B cell (primary cell): Measurements from ENCODE around the gene PIP4P1. TPM values are rescaled to one million over a fixed set of nuclear protein-coding genes. Genes with fewer than 3 reads are reported as not detected.

Experiments
- ATAC-seq: fragments of 200-7000 bp; cut with Tn5 transposase; one replicate; pipeline ENCODE4 v1.10.0; 2021; ENCODE audit warnings: low read depth, mild to moderate bottlenecking, moderate number of reproducible peaks, moderate library complexity
- CTCF ChIA-PET: fragments of 350-600 bp; sonication (Branson Sonifier 250); formaldehyde crosslinking; loops from one replicate; lab custom pipeline; 2021; ENCODE audit warnings: antibody characterized with exemption, inconsistent platforms; lab: Charles Lee
- POLR2A ChIA-PET: fragments of 350-600 bp; sonication (Branson Sonifier 250); formaldehyde crosslinking; loops from one replicate; lab custom pipeline; 2021; ENCODE audit warnings: antibody characterized with exemption; lab: Charles Lee
- DNase-seq: peaks from one replicate; pipeline ENCODE4 v3.0.0; 2013
- H2AFZ ChIP-seq: 2 replicates; pipeline ENCODE4 v1.6.1; 2012; ENCODE audit warnings: mild to moderate bottlenecking, low read depth, low read length; ENCODE audit not compliant: insufficient read depth, poor library complexity, severe bottlenecking
- H3K27ac ChIP-seq, 2 donors: 1 replicate in 1 of 2; 2 replicates in 1 of 2; pipeline ENCODE4 v1.5.1; 2012 to 2013; ENCODE audit warnings: low read length in 2 of 2, mild to moderate bottlenecking in 2 of 2, moderate library complexity in 1 of 2
- H3K27me3 ChIP-seq, 4 experiments: fragments of 200-600 bp in 1 of 4; sonication (generic) in 1 of 4; replicated peaks in 1 of 4; 1 replicate in 2 of 4; 2 replicates in 2 of 4; pipeline versions ENCODE4 v1.6.1 to v1.7.0; 2013 to 2016; ENCODE audit warnings: low read length in 3 of 4, mild to moderate bottlenecking in 2 of 4, mixed read lengths in 1 of 4, moderate library complexity in 1 of 4; ENCODE audit not compliant: insufficient read depth in 4 of 4, control insufficient read depth in 3 of 4; ENCODE audit errors: control extremely low read depth in 1 of 4
- H3K36me3 ChIP-seq, 2 experiments: replicated peaks in 1 of 2; 1 replicate in 1 of 2; 2 replicates in 1 of 2; pipeline versions ENCODE4 v1.6.1 to v1.7.1; 2013; ENCODE audit warnings: low read length in 1 of 2; ENCODE audit not compliant: insufficient read depth in 2 of 2, control insufficient read depth in 1 of 2; ENCODE audit errors: control extremely low read depth in 1 of 2, extremely low read depth in 1 of 2
- H3K4me1 ChIP-seq, 2 donors: fragments of 200-600 bp in 1 of 2; sonication (generic) in 1 of 2; 1 replicate in 1 of 2; 2 replicates in 1 of 2; pipeline versions ENCODE4 v1.5.1 to v1.6.1; 2013 to 2017; ENCODE audit warnings: low read length in 2 of 2; ENCODE audit not compliant: control insufficient read depth in 2 of 2, insufficient read depth in 2 of 2
- H3K4me2 ChIP-seq: replicated peaks from 2 replicates; pipeline ENCODE3; 2012; ENCODE audit warnings: mild to moderate bottlenecking, low read depth, low read length; ENCODE audit not compliant: poor library complexity, severe bottlenecking
- H3K4me3 ChIP-seq, 5 experiments: fragments of 200-600 bp in 1 of 5; sonication (generic) in 1 of 5; 1 replicate in 3 of 5; 2 replicates in 2 of 5; pipeline versions ENCODE4 v1.5.1 to v1.7.0; 2011 to 2016; ENCODE audit warnings: low read length in 4 of 5, mild to moderate bottlenecking in 4 of 5, low read depth in 2 of 5, control low read depth in 1 of 5, moderate library complexity in 1 of 5; ENCODE audit not compliant: insufficient read depth in 1 of 5; ENCODE audit errors: control extremely low read depth in 1 of 5, extremely low read depth in 1 of 5
- H3K79me2 ChIP-seq: fragments of 200-600 bp; sonication (generic); one replicate; pipeline ENCODE4 v1.6.0; 2016; ENCODE audit warnings: low read length; ENCODE audit not compliant: control insufficient read depth, insufficient read depth
- H3K9ac ChIP-seq: fragments of 200-600 bp; sonication (generic); 2 replicates; pipeline ENCODE4 v1.6.1; 2017; ENCODE audit warnings: mild to moderate bottlenecking, low read length, moderate library complexity
- H3K9me3 ChIP-seq, 3 donors: one replicate each; pipeline versions ENCODE4 v1.6.1 to v1.7.1; 2013; ENCODE audit warnings: low read length in 2 of 3; ENCODE audit not compliant: control insufficient read depth in 2 of 3, insufficient read depth in 1 of 3; ENCODE audit errors: control extremely low read depth in 1 of 3
- H4K20me1 ChIP-seq: 2 replicates; pipeline ENCODE4 v1.6.0; 2012; ENCODE audit warnings: mild to moderate bottlenecking, low read length; ENCODE audit not compliant: insufficient read depth, control insufficient read depth, poor library complexity, severe bottlenecking
- H3K27ac Mint-ChIP-seq: one replicate; pipeline ENCODE4 v1.8.0; 2021; ENCODE audit warnings: mixed read lengths
- H3K27me3 Mint-ChIP-seq: one replicate; pipeline ENCODE4 v1.8.0; 2021; ENCODE audit warnings: mixed read lengths
- H3K4me1 Mint-ChIP-seq: one replicate; pipeline ENCODE4 v1.8.0; 2021; ENCODE audit warnings: mixed read lengths
- H3K4me3 Mint-ChIP-seq: one replicate; pipeline ENCODE4 v1.8.0; 2021; ENCODE audit warnings: mixed read lengths
- H3K9me3 Mint-ChIP-seq: one replicate; pipeline ENCODE4 v1.8.0; 2022; ENCODE audit warnings: mixed read lengths; ENCODE audit not compliant: insufficient read depth
- EZH2 ChIP-seq: IDR thresholded peaks from 2 replicates; pipeline ENCODE4 v1.6.1; 2012; ENCODE audit warnings: borderline replicate concordance, low read depth, mild to moderate bottlenecking, moderate library complexity, low read length; ENCODE audit not compliant: insufficient read depth, poor library complexity, severe bottlenecking
- WGBS: methylation state at CpG from one replicate; pipeline ENCODE4 v1.1.5; 2013; ENCODE audit warnings: missing lambda C conversion rate; ENCODE audit not compliant: insufficient coverage; 5-methylcytosine and 5-hydroxymethylcytosine counted together
- intact Hi-C: fragments of 100-400 bp; cut with micrococcal nuclease; formaldehyde crosslinking; loops from one replicate; pipeline ENCODE4 v1.10.0; 2022
- polyA plus RNA-seq: library from polyadenylated mRNA; depleted of rRNA; stranded (reverse); fragments of >200 nt; gene quantifications from 2 replicates; pipeline ENCODE4 v1.2.3, GENCODE V29; 2012
- total RNA-seq, 2 donors: library from RNA; stranded (reverse); fragments of 120-200 nt in 1 of 2; gene quantifications; 1 replicate in 1 of 2; 2 replicates in 1 of 2; pipeline versions ENCODE4 v1.2.3 to v1.2.4, GENCODE V29; 2013 to 2022
- TF ChIP-seq, protein P1 (sequence below): fragments of 200-600 bp; IDR thresholded peaks from one replicate; pipeline ENCODE4 v1.8.0; 2022; ENCODE audit warnings: antibody characterized with exemption, mild to moderate bottlenecking

PIP4P1 gene
- total and polyA plus RNA-seq, 2 donors (not counting 1 experiment from before 2014, with no cell fraction given) = 97.5 to 183 TPM

GRCh38 chr14:20482382-20482781 lies 21.1 kb upstream of the PIP4P1 start:
- Mint-ChIP-seq H3K4me3 (no peak overlapping the region), H3K27me3 (no peaks in the 10 kb centered on the region), H3K27ac (no peak overlapping the region), H3K9me3 (no peaks in the 10 kb centered on the region), H3K4me1 (peaks cover 18% of the 10 kb centered on the region)
- intact Hi-C loops = no loop called here
- DNase-seq (no peak), ATAC-seq (no peak)
- H3K36me3 ChIP-seq = peaks cover 0 to 13% of the 10 kb centered on the region in 2 experiments
- H3K27ac ChIP-seq = no peak overlapping the region
- H3K9me3 ChIP-seq = no peaks in the 10 kb centered on the region
- H3K9ac ChIP-seq = no peak overlapping the region
- peaks cover 20 to 21% of the 10 kb centered on the region in 2 donors for H3K4me1 ChIP-seq
- no peaks in the 10 kb centered on the region for H3K27me3 ChIP-seq
- H2AFZ ChIP-seq = no peak overlapping the region
- H3K4me2 ChIP-seq = no peak overlapping the region
- ChIA-PET POLR2A (no interaction called here), CTCF (interaction anchor here (0.8 to 1.6 kb wide), 5 partner anchors 13 to 153 kb away, joined by 3 read pairs; partner anchors contain the start of gene PNP)
- TF ChIP-seq, protein P1, sequence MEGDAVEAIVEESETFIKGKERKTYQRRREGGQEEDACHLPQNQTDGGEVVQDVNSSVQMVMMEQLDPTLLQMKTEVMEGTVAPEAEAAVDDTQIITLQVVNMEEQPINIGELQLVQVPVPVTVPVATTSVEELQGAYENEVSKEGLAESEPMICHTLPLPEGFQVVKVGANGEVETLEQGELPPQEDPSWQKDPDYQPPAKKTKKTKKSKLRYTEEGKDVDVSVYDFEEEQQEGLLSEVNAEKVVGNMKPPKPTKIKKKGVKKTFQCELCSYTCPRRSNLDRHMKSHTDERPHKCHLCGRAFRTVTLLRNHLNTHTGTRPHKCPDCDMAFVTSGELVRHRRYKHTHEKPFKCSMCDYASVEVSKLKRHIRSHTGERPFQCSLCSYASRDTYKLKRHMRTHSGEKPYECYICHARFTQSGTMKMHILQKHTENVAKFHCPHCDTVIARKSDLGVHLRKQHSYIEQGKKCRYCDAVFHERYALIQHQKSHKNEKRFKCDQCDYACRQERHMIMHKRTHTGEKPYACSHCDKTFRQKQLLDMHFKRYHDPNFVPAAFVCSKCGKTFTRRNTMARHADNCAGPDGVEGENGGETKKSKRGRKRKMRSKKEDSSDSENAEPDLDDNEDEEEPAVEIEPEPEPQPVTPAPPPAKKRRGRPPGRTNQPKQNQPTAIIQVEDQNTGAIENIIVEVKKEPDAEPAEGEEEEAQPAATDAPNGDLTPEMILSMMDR = no peak
- no peak for TF ChIP-seq EZH2
- H3K4me3 ChIP-seq = no peak overlapping the region
- H4K20me1 ChIP-seq = no peaks in the 10 kb centered on the region
- 100% methylated on average over 3 of the region's 5 CpGs for WGBS
- peaks cover 4% of the 10 kb centered on the region for H3K79me2 ChIP-seq

DNA sequence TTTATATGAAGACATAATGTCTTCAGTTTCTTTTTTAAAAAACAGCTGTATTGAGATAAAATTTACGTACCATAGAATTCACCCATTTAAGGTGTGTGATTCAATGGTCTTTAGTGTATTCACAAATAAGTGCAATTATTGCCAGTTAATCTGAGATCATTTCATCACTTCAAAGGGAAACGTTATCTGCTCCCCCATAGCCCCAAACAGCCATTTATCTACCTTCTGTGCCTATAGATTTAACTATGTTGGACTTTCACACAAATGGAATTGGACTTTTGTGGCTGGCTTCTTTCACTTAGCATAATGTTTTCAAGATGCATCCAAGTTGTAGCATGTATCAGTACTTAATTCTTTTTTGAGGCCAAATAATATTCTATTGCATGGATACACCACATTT lies 17.7 kb upstream of the PIP4P1 start:
- no peak overlapping the region for H2AFZ ChIP-seq
- ATAC-seq = no peak
- peaks cover 35% of the 10 kb centered on the region for H3K4me1 Mint-ChIP-seq
- peak overlapping the region in 1 of 2 donors; percentile 77 for H3K27ac ChIP-seq
- no peak overlapping the region for H3K9ac ChIP-seq
- intact Hi-C loops = no loop called here
- no peak overlapping the region for H3K4me2 ChIP-seq
- no peak overlapping the region for H3K4me3 Mint-ChIP-seq
- H3K36me3 ChIP-seq = peaks cover 11 to 47% of the 10 kb centered on the region in 2 experiments
- H3K9me3 Mint-ChIP-seq = no peaks in the 10 kb centered on the region
- H3K9me3 ChIP-seq = no peaks in the 10 kb centered on the region
- peak overlapping the region; percentile 2 for H3K27ac Mint-ChIP-seq
- H3K27me3 Mint-ChIP-seq = no peaks in the 10 kb centered on the region
- WGBS = no CpG with 5 or more reads among the region's 2 CpGs
- DNase-seq = no peak
- H4K20me1 ChIP-seq = no peaks in the 10 kb centered on the region
- peaks cover 21% of the 10 kb centered on the region for H3K79me2 ChIP-seq
- H3K4me3 ChIP-seq = no peak overlapping the region
- H3K27me3 ChIP-seq = no peaks in the 10 kb centered on the region
- POLR2A ChIA-PET = no interaction called here
- H3K4me1 ChIP-seq = peaks cover 27 to 28% of the 10 kb centered on the region in 2 donors
- TF ChIP-seq, protein P1 = no peak
- no peak for TF ChIP-seq EZH2
- CTCF ChIA-PET = interaction anchor here (0.9 to 1.8 kb wide), 3 partner anchors 9 to 63 kb away, joined by 3 to 7 read pairs (median 6); partner anchors contain the start of gene PNP
